GM18520 (cell line): ENCODE data around the gene DECR2.
"Not testable (repeated sequence)": the region's sequence is repeated elsewhere in the genome, so short reads cannot be mapped to it uniquely, and the experiment has no call there.

ENCODE experiments used
- ATAC-seq: cut with Tn5 transposase; IDR thresholded peaks from one replicate; pipeline ENCODE4 v1.9.1; 2021; ENCODE audit not compliant: unreplicated experiment

DECR2 gene, protein sequence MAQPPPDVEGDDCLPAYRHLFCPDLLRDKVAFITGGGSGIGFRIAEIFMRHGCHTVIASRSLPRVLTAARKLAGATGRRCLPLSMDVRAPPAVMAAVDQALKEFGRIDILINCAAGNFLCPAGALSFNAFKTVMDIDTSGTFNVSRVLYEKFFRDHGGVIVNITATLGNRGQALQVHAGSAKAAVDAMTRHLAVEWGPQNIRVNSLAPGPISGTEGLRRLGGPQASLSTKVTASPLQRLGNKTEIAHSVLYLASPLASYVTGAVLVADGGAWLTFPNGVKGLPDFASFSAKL

GRCh38 chr16:401468-402348, at the start of gene DECR2:
TSS of gene DECR2 (plus strand) at chr16:401885. CDS start at chr16:401964, 79 bp downstream.
- ATAC-seq, result peak; percentile 49

DNA sequence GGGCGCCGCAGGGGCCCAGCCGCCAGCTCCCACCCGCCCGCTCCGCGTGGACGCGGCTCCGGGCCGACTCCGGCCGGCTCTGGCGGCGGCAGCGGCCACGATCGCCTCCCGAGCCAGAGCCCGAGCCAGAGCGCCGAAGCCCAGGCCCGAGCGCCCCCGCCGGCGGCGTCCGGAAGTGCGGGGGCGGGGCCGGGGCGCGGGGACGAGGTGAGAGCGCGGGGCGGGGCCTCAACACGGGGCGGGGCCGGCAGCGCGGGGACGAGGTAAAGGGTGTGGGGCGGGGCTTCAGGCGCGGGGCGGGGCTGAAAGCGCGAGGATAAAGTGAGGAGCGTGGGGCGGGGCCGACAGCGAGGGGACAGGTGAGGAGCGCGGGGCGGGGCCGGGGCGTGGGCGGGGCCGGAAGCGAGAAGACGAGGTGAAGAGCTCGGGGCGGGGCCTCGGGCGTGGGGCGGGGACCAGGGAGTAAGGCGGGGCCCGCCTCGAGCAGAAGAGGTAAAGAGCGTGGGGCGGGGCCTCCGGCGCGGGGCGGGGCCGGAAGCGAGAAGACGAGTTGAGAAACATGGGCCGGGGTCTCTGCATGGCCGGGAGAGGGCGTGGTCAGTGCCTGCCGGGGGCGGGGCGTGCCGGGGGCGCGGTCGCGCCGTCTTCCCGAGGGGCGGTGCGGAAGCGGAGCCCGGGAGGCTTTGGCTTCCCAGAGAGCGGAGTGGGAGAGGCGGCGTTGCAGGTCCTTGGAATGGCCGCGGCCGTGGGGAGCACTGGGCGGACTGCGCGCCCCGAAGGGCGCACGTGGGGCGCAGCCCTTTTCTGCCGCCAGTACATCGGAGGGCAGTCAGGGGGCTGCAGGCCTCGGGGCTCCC, 48.9 kb upstream of the DECR2 start, which contains the start of gene AXIN1:
TSS of gene AXIN1 (minus strand) at position 177 of the 857 bp plus-strand sequence. CDS start 5,698 bp downstream, outside the sequence.
- peak; percentile 40 for ATAC-seq

GRCh38 chr16:353404-354290, 48.0 kb upstream of the DECR2 start:
- no peak for ATAC-seq

DNA sequence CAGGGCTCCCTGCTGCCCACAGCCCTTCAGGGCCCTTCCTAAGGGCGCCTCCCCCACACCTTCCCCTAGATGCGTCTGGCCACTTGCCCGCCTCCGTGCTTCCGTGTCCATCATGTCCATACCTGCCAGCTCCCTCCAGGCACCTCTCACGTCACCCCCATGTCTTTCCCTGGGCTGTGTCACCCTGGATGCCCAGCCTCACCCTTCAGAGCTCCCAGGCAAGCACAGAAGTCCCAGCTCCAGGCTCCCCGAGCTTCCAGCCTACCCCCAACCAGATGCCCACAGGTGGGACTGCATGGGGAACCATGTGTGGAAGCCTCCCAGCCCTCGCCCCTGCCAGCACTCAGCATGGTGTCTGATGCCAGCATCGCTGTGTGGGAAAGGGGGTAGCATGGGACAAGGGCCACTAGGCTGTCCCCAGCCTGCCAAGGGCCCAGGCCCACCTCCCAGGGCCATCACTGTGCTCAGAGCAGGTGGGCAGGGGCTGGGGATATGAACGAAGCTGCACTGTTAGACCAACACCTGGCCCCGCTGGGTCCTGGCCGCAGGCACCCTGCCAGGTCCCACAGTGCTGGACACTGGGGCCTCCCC, 47.3 kb upstream of the DECR2 start:
- no peak for ATAC-seq

DNA sequence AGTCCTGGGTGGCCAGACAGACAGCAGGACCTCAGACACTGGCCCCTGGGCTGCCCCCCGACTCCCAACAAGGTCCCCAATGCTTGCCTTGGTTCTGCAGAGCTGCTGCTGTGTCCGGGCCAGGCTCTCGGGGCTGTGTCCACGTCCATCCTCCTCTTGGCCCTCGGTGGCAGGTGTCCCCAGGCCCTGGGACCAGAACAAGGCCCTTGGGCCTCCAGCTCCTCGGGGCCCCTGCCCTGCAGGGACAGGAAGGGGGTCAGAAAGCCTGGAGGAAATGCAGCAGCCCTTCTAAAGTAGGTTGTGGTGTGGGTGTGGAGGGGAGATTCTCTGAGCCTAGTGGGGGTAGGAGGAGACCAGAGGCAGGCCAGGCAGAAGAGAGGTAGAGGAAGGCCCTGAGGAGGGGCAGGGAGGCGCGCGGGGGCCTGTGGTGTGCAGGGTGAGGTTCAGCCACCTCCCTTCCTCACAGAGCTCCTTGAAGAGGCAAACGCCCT, 46.7 kb upstream of the DECR2 start:
- no peak for ATAC-seq

- ATAC-seq, result no peak
Measured at GRCh38 chr16:356741-357140, 44.9 kb upstream of the DECR2 start.

DNA sequence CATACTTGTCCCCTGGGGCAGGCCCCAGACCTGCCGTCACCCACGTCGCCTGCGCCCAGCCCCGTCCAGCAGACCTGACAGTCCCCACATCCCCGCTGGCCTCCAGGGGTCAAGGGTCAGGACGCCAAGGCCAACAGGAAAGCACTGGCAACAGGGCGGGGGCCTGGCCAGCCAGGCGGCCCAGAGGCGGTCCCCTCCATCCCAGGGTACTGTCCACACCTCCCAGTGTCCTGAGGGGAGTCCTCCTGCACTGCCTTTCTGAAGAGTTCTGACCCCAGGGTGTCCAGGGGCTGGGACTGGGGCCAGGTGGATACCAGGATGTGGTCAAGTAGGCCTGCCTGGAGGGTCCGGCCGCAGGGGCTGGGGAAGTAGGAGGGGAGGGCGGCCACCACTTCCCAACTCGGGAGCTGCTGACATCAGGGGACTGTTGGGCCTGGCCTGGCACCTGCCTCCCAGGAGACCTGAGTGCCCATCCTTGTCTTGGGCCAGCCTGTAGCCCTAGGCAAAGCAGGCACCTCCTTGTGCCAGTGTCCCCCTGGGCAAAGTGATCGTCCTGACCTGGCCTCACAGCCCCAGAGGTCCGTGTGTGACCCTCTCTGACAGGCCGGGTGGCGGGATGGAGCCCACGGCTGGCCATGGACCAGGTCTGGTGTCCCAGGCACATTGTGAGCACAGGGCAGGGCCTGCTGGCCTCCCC, 42.5 kb upstream of the DECR2 start:
- ATAC-seq, result no peak

DNA sequence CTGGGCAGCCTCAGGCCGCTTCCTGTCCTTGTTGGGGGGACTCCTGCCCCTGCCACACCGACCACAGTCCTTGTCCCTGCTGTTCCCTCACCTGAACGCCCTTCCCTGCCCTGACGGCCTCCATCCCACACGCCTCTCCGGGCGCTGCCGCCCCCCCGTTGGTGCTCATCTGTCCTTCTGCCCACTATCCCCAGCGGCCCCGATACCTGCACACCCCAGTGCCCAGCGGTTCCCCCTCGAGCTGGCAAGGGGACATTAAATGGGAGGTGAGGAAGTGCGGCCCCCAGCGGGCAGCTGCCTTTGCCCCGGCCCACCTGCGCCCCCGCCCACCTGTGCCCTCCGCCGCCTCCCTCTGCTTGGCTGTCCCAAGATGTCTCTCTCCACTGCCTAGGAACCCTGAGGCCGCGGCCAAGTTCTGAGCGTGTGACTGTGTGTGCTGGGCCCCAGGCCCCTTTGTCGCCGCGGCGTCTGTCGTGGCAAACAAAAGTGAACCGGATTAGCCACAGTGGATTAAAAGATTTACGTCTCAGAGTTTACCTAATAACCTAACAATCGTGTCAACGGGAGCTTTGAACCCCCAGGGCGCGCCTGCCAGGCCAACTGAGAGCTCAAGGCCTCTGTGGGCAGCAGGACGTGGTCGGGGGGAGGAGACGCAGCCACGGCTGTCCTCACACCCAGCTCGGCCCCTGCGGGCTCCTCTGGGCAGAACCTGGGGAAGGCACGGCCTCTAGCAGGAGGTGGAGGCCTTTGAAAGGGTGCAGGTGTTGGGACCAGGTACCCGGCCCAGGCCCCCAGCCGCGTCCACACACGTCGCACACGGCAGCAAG, 41.6 kb upstream of the DECR2 start:
- no peak for ATAC-seq

DNA sequence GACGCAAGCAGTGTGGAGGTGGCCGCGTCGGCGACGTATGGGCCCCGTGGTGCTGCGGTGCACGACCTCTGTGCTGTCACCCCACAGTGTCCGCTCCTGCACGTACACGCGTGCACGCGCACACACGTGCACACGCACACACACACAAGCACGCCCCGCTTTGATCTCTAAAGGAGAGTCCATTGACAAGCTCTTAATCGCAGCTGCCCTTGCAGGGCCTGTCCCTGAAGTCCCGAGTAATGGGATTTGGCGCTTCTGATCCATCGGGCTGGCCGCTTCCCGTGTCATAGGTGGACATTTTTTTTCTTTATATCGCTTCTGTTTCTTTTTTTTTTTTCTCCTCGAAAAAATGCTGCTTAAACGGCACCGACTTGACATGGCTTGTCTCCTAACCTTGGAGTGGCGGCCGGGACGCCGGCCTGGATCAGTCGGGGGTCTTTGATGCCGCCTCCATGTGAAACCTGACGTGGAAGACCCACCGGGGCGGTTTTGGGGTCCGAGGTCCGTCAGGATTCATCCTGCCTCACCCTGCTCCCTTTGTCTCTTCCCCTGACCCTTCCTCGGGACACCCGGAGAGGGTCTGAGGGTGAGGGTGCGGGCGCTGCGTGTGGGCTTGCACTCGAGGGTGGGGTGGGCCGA, 40.9 kb upstream of the DECR2 start:
- no peak for ATAC-seq

DNA sequence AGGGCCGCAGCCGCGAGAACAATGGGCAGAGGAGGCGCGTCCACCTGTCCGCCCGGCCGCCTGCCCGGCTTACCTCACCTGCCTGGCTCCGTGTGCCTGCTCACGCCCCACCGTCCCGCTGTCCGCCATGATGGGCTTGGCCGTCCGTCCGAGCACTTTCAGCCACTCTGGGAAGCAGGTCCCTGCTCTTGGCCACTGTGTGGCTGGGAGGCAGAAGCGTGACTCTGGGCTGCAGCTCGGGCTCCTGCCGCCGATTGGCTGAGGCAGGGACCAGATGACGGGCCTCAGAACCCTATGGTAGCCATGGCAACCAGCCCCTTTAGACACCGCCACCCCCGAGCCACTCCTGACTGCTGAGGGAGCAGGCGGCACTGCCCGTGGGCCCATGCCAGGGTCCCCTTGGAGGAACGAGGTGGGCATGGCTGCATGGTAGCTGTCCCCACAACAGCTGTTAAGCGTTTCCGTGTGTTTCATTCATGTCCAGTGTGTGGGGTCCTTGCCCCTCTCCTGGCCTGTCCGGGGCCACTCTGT, 40.3 kb upstream of the DECR2 start:
- no peak for ATAC-seq

DNA sequence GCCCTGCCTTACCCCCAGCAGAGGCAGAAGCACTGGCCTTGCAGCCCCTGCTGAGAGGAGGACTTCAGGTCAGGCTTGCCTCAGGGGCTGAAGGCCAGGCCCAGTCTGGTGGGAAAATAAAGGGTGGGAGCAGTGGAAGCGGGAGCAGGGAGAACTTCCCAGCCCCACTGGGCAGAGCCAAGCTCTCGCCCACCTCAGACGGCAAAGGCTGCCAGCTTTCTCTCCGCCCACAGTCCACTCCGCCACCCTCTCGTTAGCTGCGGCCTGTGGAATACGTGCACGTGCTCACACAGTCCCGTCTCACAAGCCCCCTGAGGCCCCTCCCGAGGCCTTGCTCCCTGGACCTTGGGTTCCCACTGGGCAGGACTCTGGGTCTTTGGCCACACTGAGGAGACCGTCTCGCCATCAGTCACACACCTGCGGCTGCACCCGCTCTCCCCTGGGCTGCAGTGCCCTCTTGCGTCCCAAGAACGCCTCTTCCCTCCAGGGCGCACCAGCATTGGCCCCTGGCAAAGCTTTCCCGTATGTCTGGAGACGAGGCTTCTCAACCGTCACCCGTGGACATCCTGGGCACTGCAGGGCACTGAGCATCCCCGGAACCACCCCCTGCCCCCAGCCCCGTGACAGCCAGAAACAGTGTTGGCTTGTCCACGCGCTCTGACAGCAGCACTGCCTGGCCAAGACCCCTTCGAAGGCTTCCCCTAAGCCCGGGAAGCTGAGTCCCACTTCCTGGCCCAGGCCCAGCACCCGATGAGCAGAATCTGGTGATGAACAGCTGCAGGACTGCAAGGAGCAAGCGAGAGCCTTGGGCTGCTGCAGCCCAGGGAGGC, 39.6 kb upstream of the DECR2 start:
- ATAC-seq, result peak; percentile 56

- ATAC-seq, result not testable (repeated sequence)
Measured at GRCh38 chr16:362702-362999, 39.0 kb upstream of the DECR2 start.

GRCh38 chr16:363110-363765, 38.4 kb upstream of the DECR2 start:
- no peak for ATAC-seq

DNA sequence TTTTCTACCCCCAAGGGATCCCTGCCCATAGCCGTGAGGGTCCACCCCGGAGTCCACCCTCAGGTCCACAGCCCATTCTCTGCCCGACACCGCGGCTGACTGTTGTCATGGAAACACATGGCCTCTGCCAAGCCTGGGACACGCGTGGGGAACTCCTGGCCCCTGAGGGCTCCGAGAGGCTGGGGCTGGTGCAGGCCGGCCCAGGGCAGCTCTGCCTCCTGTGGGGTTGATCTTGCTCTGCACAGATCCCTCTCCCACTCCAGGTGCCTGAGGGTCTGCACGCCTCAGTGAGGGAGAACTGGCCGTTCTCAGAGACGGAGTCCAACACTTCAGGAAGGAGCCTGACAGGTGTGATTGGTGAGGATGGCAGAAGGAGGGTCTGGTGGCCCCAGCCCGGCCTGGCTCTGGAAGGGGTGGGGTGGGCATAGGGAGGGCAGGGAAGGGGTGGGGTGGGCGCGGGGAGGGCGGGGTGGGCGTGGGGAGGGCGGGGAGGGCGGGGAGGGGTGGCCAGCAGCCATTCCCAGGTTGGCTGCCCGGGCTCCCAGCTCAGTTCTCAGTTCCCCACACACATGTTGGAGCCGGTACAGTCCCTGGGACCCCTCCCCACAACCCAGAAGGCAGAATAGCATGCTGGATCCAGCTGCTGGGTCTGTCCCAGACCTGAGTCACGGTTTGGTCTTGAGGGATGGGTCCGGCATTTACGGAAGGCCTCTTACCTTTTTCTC, 37.8 kb upstream of the DECR2 start:
- ATAC-seq, result no peak
